ENCODE data around the gene NCKAP5.

NCKAP5 gene

DNA sequence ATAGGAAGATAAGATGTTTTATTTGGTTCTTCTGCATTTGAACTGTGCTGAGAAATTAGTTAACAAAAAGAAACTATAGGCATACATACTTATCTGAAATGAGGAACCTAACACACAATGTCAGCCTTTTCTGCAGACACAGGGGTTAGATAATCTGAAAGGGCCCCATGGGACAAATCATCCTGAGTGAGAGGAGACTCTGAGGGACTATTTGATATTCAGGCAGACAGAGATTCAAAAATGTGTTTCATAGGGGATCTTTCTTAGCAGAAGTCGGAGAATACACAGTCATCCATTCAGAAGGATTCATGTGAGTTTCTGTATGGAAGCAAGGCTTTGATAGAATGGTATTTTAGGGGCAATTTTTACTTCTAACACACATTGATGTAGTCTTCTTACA lies 79.1 kb downstream of the NCKAP5 start:
- Histone ChIP-seq H3K36me3 (ENCODE audit: control insufficient read depth in 1 of 2, insufficient read depth in 2 of 2, low read length in 2 of 2) (no peaks in the 10 kb centered on the region), H3K4me3 (ENCODE audit: low read depth in 1 of 2, low read length in 2 of 2) (no peak overlapping the region), H3K27ac (ENCODE audit: low read depth, low read length) (no peak overlapping the region), H3K4me1 (ENCODE audit: control insufficient read depth in 1 of 2, insufficient read depth in 2 of 2, low read length in 2 of 2) (peaks cover 3 to 21% of the 10 kb centered on the region in 2 donors), H3K9me3 (ENCODE audit: control insufficient read depth in 1 of 2, low read length in 2 of 2) (no peaks in the 10 kb centered on the region), H3K9ac (ENCODE audit: low read depth in 1 of 2, low read length in 2 of 2) (no peak overlapping the region), H3K27me3 (ENCODE audit: control insufficient read depth in 1 of 2, insufficient read depth in 2 of 2, low read length in 2 of 2) (no peaks in the 10 kb centered on the region)

GRCh38 chr2:133486771-133487191 lies 81.5 kb downstream of the NCKAP5 start:
- Histone ChIP-seq H3K27me3 (ENCODE audit: control insufficient read depth in 1 of 2, insufficient read depth in 2 of 2, low read length in 2 of 2) (no peaks in the 10 kb centered on the region), H3K9ac (ENCODE audit: low read depth in 1 of 2, low read length in 2 of 2) (no peak overlapping the region), H3K27ac (ENCODE audit: low read depth, low read length) (no peak overlapping the region), H3K36me3 (ENCODE audit: control insufficient read depth in 1 of 2, insufficient read depth in 2 of 2, low read length in 2 of 2) (no peaks in the 10 kb centered on the region), H3K9me3 (ENCODE audit: control insufficient read depth in 1 of 2, low read length in 2 of 2) (no peaks in the 10 kb centered on the region), H3K4me1 (ENCODE audit: control insufficient read depth in 1 of 2, insufficient read depth in 2 of 2, low read length in 2 of 2) (peaks cover 3% of the 10 kb centered on the region in 2 donors), H3K4me3 (ENCODE audit: low read depth in 1 of 2, low read length in 2 of 2) (no peak overlapping the region)

DNA sequence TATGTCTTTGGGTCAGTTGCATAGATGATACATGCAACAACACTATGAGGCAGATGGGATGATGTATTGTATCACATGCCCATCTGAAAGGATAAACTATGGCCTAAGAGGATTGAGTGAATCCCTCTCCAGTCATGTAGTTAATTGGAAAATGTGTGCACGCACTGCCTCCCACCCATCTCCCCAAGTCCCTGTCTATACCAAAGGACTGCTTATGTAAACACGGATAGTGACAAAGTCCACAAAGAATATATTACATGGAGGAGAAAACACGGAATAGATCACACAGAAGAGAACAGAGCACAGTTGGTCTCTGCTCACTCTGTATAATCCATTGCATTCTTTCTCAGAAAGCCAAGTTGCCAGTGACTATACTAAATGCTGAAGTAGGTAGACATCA lies 82.4 kb downstream of the NCKAP5 start:
- Histone ChIP-seq H3K27ac (ENCODE audit: low read depth, low read length) (no peak overlapping the region), H3K4me3 (ENCODE audit: low read depth in 1 of 2, low read length in 2 of 2) (no peak overlapping the region), H3K27me3 (ENCODE audit: control insufficient read depth in 1 of 2, insufficient read depth in 2 of 2, low read length in 2 of 2) (no peaks in the 10 kb centered on the region), H3K36me3 (ENCODE audit: control insufficient read depth in 1 of 2, insufficient read depth in 2 of 2, low read length in 2 of 2) (no peaks in the 10 kb centered on the region), H3K4me1 (ENCODE audit: control insufficient read depth in 1 of 2, insufficient read depth in 2 of 2, low read length in 2 of 2) (peaks cover 3% of the 10 kb centered on the region in 2 donors), H3K9me3 (ENCODE audit: control insufficient read depth in 1 of 2, low read length in 2 of 2) (no peaks in the 10 kb centered on the region), H3K9ac (ENCODE audit: low read depth in 1 of 2, low read length in 2 of 2) (no peak overlapping the region)

GRCh38 chr2:133484784-133485183 lies 83.5 kb downstream of the NCKAP5 start:
- H3K36me3 ChIP-seq (ENCODE audit: control insufficient read depth in 1 of 2, insufficient read depth in 2 of 2, low read length in 2 of 2): no peaks in the 10 kb centered on the region
- peaks cover 3% of the 10 kb centered on the region in 2 donors for H3K4me1 ChIP-seq (ENCODE audit: control insufficient read depth in 1 of 2, insufficient read depth in 2 of 2, low read length in 2 of 2)
- peaks cover 0 to 3% of the 10 kb centered on the region in 2 donors for H3K27me3 ChIP-seq (ENCODE audit: control insufficient read depth in 1 of 2, insufficient read depth in 2 of 2, low read length in 2 of 2)
- no peak overlapping the region for H3K9ac ChIP-seq (ENCODE audit: low read depth in 1 of 2, low read length in 2 of 2)
- H3K4me3 ChIP-seq (ENCODE audit: low read depth in 1 of 2, low read length in 2 of 2): no peak overlapping the region
- no peak overlapping the region for H3K27ac ChIP-seq (ENCODE audit: low read depth, low read length)
- H3K9me3 ChIP-seq (ENCODE audit: control insufficient read depth in 1 of 2, low read length in 2 of 2): no peaks in the 10 kb centered on the region

DNA sequence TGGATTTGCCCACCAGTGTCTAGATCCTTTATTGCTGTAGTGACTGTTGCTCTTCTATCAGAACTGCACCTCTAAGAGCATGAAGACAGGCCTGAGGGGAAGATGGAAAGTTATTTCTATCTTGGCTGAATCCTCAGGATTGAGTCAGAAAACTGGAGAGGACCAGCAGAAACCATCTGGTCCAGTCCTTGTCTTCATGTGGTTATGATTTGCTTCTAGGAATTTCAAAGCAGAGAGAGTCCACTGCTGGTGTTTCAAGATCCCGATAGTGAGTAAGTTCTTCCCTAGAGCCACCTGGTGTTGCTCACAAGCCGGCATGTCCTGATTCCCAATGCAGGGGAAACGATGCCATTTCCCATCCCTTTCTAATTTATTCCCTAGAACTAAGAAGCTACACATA lies 84.2 kb downstream of the NCKAP5 start:
- Histone ChIP-seq H3K9me3 (ENCODE audit: control insufficient read depth in 1 of 2, low read length in 2 of 2) (no peaks in the 10 kb centered on the region), H3K36me3 (ENCODE audit: control insufficient read depth in 1 of 2, insufficient read depth in 2 of 2, low read length in 2 of 2) (no peaks in the 10 kb centered on the region)

GRCh38 chr2:133483181-133483580 lies 85.1 kb downstream of the NCKAP5 start:
- Histone ChIP-seq H3K36me3 (ENCODE audit: control insufficient read depth in 1 of 2, insufficient read depth in 2 of 2, low read length in 2 of 2) (no peaks in the 10 kb centered on the region), H3K9me3 (ENCODE audit: control insufficient read depth in 1 of 2, low read length in 2 of 2) (no peaks in the 10 kb centered on the region), H3K4me3 (ENCODE audit: low read depth in 1 of 2, low read length in 2 of 2) (no peak overlapping the region), H3K27me3 (ENCODE audit: control insufficient read depth in 1 of 2, insufficient read depth in 2 of 2, low read length in 2 of 2) (peaks cover 0 to 3% of the 10 kb centered on the region in 2 donors), H3K4me1 (ENCODE audit: control insufficient read depth in 1 of 2, insufficient read depth in 2 of 2, low read length in 2 of 2) (peaks cover 3% of the 10 kb centered on the region in 2 donors), H3K27ac (ENCODE audit: low read depth, low read length) (no peak overlapping the region), H3K9ac (ENCODE audit: low read depth in 1 of 2, low read length in 2 of 2) (no peak overlapping the region)

More for the DNA sequence above, 84.2 kb downstream of the NCKAP5 start:
- H3K4me3 ChIP-seq (ENCODE audit: low read depth in 1 of 2, low read length in 2 of 2): no peak overlapping the region
- no peak overlapping the region for H3K27ac ChIP-seq (ENCODE audit: low read depth, low read length)
- H3K27me3 ChIP-seq (ENCODE audit: control insufficient read depth in 1 of 2, insufficient read depth in 2 of 2, low read length in 2 of 2): peaks cover 0 to 3% of the 10 kb centered on the region in 2 donors
- H3K9ac ChIP-seq (ENCODE audit: low read depth in 1 of 2, low read length in 2 of 2): no peak overlapping the region
- H3K4me1 ChIP-seq (ENCODE audit: control insufficient read depth in 1 of 2, insufficient read depth in 2 of 2, low read length in 2 of 2): peaks cover 3% of the 10 kb centered on the region in 2 donors

DNA sequence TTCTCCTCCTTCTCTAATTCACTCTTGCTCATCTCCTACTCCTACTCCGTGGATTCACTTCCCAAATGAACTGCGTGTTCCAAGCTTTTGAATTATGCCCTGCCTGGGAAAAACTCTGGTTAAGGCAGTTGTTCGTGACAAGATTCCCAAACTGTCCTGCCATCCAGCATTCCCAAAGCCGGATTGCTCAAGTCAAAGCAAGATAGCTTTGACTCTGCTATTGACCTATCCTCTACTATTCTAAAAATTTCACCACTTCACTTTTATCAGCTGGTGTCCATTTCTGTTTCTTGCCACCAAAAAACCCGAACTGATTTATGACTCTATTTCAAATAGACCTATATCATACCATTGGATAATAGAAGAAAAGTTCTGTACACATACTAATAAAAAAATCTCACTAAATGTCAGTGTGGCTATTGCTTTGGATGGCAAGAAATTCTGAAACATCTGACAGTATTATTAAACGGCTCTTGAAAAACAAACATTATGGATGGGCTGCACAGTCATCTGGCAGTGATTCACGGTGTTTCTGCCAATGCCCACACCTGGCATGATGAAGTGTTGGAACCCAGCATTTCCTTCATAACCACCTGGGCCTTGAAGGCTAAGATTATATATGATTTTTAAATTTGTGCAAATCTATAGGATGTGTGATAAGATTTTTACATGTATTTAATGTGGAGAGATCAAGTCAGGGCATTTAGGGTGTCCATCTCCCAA lies 87.4 kb downstream of the NCKAP5 start:
- H3K4me3 ChIP-seq (ENCODE audit: low read depth in 1 of 2, low read length in 2 of 2): no peak overlapping the region
- H3K27ac ChIP-seq (ENCODE audit: low read depth, low read length): no peak overlapping the region
- no peaks in the 10 kb centered on the region for H3K9me3 ChIP-seq (ENCODE audit: control insufficient read depth in 1 of 2, low read length in 2 of 2)
- H3K27me3 ChIP-seq (ENCODE audit: control insufficient read depth in 1 of 2, insufficient read depth in 2 of 2, low read length in 2 of 2): peaks cover 0 to 3% of the 10 kb centered on the region in 2 donors
- H3K9ac ChIP-seq (ENCODE audit: low read depth in 1 of 2, low read length in 2 of 2): no peak overlapping the region
- no peaks in the 10 kb centered on the region for H3K36me3 ChIP-seq (ENCODE audit: control insufficient read depth in 1 of 2, insufficient read depth in 2 of 2, low read length in 2 of 2)
- no peaks in the 10 kb centered on the region for H3K4me1 ChIP-seq (ENCODE audit: control insufficient read depth in 1 of 2, insufficient read depth in 2 of 2, low read length in 2 of 2)

- Histone ChIP-seq H3K27ac (ENCODE audit: low read depth, low read length) (no peak overlapping the region), H3K9ac (ENCODE audit: low read depth in 1 of 2, low read length in 2 of 2) (no peak overlapping the region), H3K36me3 (ENCODE audit: control insufficient read depth in 1 of 2, insufficient read depth in 2 of 2, low read length in 2 of 2) (no peaks in the 10 kb centered on the region), H3K27me3 (ENCODE audit: control insufficient read depth in 1 of 2, insufficient read depth in 2 of 2, low read length in 2 of 2) (peaks cover 0 to 3% of the 10 kb centered on the region in 2 donors), H3K9me3 (ENCODE audit: control insufficient read depth in 1 of 2, low read length in 2 of 2) (no peaks in the 10 kb centered on the region), H3K4me1 (ENCODE audit: control insufficient read depth in 1 of 2, insufficient read depth in 2 of 2, low read length in 2 of 2) (no peaks in the 10 kb centered on the region), H3K4me3 (ENCODE audit: low read depth in 1 of 2, low read length in 2 of 2) (no peak overlapping the region)
Measured at GRCh38 chr2:133477616-133477990, 90.7 kb downstream of the NCKAP5 start.

DNA sequence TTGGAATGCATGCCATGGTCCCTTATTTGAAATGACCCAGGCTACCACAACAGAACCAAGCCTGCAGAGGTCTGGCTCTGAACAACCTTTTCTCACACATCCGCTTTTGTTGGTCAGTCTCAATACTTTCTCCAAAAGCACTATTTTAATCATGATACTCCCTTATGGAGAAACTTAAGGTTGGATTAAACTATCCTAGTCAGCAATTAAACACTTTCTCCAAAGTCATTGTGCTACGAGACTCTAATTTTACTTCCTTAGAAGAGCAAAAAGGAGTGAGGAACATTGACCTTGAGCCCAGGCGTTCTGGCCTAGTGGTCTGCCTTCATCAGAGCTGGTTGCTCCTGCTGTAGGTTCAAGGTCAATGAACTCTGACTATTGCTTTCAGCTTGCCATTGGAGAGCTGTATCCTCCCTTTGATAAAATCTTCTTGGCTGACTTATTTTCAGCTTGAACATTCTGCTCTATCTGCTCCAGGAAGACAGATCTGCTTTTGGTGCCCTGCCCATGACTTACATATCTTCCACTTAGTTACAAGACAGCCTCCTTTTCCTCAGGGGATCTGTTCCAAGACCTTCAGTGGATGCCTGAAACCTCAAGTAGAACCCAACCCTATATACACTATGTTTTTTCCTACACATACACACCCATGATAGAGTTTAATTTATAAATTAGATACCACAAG lies 91.2 kb downstream of the NCKAP5 start:
- Histone ChIP-seq H3K27me3 (ENCODE audit: control insufficient read depth in 1 of 2, insufficient read depth in 2 of 2, low read length in 2 of 2) (peaks cover 0 to 3% of the 10 kb centered on the region in 2 donors), H3K36me3 (ENCODE audit: control insufficient read depth in 1 of 2, insufficient read depth in 2 of 2, low read length in 2 of 2) (no peaks in the 10 kb centered on the region), H3K9me3 (ENCODE audit: control insufficient read depth in 1 of 2, low read length in 2 of 2) (no peaks in the 10 kb centered on the region), H3K4me3 (ENCODE audit: low read depth in 1 of 2, low read length in 2 of 2) (no peak overlapping the region), H3K4me1 (ENCODE audit: control insufficient read depth in 1 of 2, insufficient read depth in 2 of 2, low read length in 2 of 2) (no peaks in the 10 kb centered on the region), H3K27ac (ENCODE audit: low read depth, low read length) (no peak overlapping the region), H3K9ac (ENCODE audit: low read depth in 1 of 2, low read length in 2 of 2) (no peak overlapping the region)

- H3K4me3 ChIP-seq (ENCODE audit: low read depth in 1 of 2, low read length in 2 of 2): no peak overlapping the region
- H3K27ac ChIP-seq (ENCODE audit: low read depth, low read length): no peak overlapping the region
- no peak overlapping the region for H3K9ac ChIP-seq (ENCODE audit: low read depth in 1 of 2, low read length in 2 of 2)
- H3K4me1 ChIP-seq (ENCODE audit: control insufficient read depth in 1 of 2, insufficient read depth in 2 of 2, low read length in 2 of 2): no peaks in the 10 kb centered on the region
- no peaks in the 10 kb centered on the region for H3K36me3 ChIP-seq (ENCODE audit: control insufficient read depth in 1 of 2, insufficient read depth in 2 of 2, low read length in 2 of 2)
- peaks cover 0 to 3% of the 10 kb centered on the region in 2 donors for H3K27me3 ChIP-seq (ENCODE audit: control insufficient read depth in 1 of 2, insufficient read depth in 2 of 2, low read length in 2 of 2)
- H3K9me3 ChIP-seq (ENCODE audit: control insufficient read depth in 1 of 2, low read length in 2 of 2): no peaks in the 10 kb centered on the region
Measured at GRCh38 chr2:133476286-133476685, 92.0 kb downstream of the NCKAP5 start.
